ENCODE data around the gene MMEL1.

Gene MMEL1

DNA sequence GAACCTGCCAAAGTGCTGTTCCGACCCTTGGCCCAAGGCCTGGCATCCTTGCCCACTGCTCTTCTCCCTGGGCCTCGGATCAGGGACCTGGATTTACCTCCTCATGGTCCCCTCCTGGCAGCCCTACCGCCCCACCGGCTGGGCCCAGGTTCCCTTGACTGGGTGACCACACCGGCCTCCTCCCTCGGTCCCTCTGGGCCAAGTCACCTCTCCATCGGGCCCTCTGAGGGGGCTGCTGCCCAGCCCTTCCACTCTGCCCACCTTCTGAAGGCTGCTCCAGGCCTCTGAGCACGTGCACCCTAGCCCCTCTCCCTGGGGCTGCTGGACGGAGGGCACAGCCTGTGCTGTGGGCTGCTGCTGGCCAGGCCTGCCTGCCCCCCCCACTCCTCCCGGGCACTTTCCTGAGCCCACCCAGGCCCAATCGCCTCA, 9.3 kb upstream of the MMEL1 start:
- no peak for DNase-seq

DNA sequence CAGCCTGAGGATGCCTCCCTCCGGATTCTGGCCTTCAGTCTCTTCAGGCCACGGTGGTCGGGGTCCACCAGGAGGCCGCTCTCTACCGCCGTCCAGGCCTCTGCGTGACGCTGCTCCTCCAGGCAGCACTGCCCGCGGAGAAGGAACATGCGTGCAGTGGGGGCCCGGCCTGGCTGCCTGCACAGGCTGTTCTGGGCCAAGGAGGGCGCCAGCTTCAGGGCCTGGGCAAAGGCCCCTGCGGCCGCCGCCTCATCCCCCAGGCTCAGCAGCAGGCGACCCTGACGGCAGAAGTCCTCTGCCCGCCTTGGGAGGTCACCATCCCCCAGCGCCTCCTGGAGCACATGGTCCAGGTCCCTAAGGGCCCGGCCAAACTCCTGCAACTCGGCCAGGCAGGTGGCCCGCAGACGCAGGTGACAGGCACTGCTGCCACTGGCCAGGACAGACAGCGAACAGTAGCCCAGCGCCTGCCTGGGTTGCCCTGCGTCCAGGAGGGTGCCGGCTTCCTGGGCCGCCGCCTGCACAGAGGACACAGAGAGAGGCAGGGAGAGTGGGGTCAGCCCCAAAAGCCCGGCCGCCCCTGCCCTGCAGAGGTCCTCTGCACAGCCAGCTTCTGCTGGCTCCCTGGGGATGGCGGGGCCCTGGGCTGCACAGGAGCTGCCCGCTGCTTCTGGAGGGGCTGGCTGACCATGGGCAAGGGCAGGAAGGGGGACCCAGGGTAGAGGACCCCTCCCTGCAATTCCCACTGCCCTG, 8.7 kb upstream of the MMEL1 start:
- DNase-seq, result no peak

DNA sequence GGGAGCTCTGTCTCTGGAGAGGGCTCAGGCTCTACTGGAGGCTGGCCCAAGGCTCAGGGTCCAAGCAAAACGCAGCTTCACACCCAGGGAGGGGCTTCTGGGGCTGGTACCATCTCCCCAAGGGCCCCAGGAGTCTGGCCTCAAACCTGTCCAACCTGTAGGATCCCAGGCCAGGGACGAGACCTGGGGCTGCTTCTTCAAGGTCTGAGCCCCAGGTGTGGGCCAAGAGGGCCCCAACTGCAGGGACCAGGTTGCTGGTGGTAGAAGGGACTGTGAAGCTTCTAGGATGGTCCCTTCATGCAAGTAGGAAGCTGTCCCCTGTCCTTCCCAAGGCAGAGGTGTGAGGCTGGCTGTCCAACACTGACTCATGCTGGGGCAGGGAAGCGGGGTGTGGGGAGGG, 7.8 kb upstream of the MMEL1 start:
- DNase-seq, result no peak

DNA sequence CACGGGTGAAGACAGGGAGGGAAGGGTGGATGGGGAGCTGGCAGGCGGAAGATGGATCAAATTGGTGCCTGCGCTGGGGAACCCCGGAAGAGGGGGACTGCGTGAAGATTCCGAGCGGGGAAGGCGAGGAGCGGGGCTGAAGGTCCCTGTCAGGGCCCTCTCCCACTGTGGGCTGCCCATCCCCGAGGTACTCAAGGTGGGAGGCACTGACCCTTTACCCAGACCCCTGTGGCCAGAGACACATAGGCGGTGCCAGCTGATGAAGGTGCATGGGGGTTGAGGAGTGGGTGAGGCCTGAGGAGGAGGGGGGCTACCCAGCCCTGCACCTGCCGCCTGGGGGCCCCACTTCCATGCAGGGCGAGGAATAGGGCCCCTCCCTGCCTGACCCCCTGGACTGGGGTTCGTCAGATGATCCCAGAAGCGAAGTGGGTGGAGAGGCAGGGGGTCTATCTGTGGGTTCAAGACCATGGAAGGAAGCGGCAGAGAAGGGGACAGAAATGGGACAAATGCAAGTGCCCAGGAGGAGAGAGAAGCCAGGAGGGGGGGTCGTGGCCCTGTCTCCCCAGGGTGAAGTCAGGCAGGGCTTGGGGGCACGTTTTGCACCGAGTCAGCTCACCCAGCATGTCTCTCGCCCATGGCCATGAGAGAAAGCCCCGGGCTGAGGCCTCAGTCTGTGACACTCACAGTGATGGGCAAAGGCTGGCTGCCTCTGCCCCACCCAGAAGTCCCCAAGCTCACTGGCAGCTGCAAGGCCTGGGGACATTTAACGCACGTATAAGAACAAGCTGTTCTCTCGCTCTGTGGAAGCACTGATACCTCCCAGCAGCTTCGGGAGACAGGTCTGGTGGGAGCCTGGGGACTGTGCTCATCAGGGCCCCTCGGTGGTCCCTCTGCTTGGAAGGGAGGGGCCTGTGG, 7.0 kb upstream of the MMEL1 start:
- DNase-seq, result no peak

DNA sequence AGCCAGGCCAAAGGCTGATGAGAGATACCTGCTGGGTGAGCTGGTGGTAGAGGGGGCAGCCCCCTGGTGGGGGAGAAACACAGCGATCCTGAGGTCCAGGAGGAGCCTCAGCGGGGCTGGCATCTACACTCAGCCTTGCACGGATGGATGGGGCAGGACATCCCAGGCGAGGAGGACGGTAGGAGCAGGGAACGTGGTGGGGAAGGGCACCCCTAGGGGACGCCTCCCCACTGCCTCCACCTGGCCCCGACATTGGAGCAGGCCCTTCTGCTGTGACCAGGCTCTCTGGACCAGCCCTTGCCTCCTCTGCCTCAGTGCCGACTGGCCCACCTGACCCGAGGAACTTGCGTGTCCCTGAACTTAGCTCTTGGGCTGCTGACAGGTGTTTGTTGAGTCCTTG, 6.4 kb upstream of the MMEL1 start:
- DNase-seq, result no peak

DNA sequence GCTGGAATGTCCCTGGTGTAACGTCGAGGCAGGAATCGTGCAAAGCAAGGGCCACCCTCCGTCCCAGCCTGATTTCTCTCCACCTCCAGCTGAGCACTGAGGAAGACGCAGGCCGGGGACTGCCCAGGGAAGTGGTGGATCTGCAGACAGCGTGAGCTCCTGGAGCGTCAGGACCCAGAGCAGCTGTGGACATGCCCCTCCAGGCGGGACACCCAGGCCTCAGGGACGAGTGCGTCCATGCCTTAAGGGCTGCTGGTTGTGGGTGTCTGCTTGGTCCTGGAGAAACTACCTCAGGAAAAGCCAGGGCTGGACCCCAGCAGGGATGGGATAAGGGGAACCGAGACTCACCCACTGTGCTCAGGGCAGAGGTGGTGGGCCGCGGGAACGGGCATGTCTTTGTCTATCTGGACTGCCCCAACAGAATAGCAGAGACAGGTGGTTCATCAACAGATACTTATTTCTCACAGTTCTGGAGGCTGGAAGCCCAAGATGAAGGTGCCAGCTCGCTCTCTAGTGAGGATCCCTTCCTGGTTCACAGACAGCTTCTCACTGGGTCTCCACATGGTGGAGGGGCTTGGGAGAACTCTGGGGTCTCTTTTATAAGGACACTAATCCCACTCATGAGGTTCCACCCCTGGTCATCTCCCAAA, 5.8 kb upstream of the MMEL1 start:
- no peak for DNase-seq

DNA sequence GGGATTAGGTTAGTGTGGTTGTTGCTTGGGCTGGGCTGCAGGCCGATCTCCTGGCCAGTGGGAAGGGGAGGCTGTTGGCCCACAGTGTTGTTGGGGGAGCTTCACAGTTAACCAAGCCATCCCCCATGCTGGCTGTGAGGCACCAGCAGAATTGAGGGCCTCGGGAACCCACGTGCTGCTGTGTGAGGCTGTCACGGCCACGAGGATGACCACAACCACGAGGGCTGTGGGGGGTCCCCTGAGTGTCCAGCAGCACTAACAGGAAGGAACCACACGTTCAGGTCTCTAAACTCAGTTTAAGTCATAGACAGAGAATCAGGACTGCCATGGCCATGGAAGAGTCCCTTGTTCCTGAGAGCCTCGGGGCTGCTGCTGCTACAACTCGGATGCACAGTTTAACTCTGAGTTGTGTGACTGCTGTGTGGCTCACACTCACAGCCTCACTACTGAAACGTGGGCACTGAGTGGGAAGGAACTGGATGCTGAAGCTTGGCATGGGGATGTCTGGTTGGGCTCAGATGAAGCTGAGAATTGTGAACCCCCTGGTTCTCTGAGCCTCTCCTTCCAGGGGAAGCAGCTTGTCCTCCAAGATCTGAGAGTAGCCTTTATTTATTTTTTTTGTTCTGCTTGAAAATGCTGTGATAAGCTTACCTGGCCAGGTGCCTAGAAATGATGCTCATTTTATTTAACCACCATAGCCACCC, 4.8 kb upstream of the MMEL1 start:
- DNase-seq, result no peak

DNA sequence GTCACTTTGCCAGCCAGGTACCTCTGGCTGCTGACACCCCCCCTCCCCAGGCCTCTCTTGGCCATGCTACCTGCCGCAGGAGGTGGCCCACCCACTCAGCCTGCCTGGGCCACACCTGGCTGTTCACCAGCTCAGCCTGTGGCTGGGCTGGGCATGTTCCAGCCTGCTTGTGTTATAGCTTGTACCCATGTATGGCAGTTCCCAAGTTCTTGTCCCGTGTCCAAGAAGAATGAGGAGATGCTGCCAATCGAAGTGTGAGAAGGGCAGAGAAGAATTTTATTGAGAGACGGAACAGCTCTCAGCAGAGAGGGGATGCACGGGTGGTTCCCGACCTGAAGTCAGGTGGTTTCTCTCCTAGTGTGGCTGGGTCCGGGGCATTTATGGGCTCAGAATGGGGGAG, 3.9 kb upstream of the MMEL1 start:
- no peak for DNase-seq

DNA sequence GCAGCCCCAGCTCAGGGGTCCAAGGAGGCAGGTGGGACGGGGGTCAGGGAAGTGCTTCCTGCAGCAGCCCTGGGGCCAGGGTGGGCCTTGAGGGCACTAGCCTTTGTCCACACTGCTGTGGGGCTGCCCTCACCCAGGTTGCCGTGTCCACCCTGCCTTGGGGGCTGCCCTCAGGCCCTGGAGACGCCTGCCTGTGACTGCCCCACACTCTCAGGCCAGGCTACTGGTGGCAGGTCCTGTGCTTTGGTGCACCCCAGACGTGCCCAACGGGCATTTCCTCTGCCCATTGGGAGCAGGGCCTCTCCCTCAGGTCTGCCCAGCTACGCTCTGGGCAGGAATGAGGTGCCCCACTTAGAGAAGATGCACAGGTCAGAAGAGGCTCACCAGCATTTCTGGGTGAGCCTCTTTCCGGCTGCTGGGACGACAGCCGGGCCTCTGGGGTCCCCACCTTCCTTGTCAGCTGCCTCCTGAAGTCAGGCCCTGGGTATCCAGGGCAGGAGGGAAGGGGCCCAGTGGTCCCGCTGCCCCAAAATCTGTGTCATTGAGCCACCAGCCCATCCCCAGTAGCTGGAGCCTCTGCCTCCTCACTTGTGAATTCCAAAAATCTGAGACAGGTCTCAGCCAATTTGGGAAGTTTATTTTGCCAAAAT, 2.7 kb upstream of the MMEL1 start:
- no peak for DNase-seq

DNA sequence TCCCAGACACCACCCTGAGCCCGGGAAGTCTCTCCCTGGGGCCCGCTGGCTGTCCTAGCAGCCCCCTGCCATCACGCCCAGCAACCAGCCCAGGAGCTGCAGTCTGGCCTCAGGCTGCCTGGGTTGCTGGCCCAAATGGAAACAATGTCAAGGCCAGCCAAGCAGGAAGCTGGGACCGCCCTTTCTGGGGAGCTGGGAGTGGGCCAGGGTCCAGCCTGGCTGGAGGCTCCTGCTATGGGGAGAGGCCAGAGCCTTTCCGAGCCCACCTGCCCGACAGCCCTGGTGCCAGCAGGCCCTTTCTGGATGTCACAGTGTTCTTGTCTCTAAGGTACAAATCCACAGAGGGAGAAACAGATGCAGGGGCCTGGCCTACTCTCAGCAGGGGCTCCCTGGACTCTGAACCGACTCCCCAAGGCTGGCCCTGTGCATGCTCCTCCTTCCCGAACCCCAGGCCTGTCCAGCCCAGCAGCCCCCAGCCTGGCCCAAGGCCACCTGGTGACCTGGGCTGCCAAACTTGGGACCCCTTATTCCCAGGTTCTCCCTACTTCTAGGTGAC, 1.2 kb upstream of the MMEL1 start:
- DNase-seq, result no peak

DNA sequence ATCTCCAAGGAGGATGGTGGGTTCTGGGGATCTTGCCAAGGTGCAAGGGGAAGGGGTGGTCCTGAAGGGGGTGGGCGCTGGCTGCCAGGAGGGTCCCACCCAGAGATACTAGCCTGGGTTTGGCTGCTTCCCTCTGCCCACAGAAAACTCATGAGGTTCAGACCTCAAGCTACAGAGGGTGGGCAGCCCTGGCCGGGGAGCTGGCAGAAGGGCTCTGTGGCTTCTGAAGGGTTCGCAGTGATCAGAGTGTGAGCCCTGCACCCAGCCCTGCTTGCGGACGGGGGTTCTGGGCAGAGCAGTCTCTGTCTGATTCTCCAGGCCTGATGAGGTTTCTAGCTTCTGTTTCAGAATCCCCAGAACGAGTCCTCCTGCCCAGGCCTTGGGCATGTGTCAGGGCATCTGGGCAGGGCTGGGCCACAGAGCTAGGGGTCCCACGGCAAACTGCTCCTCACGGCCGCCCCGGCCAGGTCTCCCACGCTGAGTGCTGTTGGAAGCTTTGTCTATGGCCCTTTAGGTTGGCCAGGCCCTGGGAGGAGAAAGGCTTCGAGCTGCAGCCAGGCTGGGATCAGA, 635 bp upstream of the MMEL1 start:
- no peak for DNase-seq

DNA sequence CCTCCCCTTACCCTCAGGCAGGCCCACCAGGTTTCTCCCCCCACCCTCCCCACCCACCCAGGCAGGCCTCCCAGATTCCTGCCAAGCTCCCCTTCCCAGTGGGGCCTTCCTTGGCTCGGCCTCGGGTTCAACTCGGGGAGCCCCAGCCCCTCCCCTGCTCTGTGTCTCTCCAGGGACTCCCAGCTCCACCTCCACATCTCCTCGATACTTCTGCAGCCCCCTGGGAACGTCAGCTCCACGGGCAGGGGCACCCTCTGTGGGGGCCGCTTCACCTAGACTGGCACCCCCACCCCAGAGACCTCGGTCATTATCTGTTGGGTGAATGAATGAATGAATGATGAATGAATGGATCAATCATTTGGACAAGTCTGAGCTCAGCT, 775 bp downstream of the MMEL1 start:
- DNase-seq, result no peak

DNA sequence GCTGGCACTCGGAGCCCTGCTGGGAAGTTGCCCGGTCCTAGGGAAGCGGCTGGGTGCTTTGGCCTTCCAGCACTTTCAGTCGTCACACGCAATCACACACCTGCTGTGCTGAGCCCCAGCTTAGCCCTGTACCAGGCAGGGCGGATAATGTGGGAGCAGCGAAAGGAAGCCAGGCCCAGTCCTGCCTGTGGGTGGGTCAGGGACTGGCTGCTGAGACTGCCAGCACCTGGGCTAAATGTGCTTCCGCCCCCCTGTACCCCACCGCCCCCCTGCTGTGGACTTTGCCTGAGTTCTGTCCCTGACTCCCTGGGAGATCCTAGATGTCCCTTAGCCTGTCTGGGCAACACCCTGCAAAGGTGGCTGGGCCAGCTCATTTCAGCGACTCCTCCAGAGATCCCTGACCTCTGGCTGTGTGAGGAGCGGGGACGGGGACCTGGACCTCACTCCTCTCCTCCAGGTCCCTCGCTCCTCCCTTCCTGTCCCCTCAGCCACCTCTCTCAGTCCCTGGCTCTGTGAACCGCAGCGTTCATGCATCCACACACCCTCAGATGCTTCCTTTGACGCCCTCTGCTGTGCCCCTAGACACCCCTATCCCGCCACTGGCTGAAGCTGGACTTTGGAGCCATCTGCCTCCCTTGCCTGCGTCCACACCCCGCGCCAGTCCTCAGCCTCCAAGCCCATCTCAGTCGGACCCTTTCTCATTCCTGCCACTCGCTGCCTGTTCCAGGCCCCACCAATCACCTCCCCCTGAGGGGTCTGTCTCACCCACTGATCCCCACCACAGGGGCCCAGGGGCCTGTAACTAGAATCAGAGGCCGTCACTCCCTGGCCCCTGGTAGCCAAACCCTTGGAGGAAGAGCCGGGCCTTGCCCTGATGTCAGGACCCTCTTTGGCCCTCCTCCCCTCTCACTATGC, 1.4 kb downstream of the MMEL1 start:
- no peak for DNase-seq

DNA sequence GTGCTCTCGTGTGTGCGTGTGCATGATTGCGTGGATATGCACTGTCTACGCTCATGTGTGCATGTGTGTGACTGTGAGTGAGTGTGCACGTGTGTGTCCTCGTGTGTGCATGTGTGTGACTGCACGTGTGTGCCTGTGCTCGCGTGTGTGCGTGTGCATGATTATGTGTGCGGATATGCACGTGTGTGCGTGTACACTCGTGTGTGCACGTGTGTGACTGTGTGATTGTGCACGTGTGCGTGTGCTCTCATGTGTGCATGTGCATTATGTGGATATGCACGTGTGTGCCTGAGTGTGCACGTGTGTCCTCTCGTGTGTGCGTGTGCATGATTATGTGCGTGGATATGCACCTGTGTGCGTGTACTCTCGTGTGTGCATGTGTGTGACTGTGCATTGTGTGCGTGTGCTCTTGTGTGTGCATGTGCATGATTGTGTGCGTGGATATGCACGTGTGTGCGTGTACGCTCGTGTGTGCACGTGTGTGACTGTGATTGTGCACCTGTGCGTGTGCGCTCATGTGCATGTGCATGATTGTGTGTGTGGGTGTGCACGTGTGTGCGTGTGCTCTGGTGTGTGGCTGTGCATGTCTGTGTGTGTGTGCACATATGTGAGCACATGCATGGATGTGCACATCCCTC, 2.2 kb downstream of the MMEL1 start:
- no peak for DNase-seq

DNA sequence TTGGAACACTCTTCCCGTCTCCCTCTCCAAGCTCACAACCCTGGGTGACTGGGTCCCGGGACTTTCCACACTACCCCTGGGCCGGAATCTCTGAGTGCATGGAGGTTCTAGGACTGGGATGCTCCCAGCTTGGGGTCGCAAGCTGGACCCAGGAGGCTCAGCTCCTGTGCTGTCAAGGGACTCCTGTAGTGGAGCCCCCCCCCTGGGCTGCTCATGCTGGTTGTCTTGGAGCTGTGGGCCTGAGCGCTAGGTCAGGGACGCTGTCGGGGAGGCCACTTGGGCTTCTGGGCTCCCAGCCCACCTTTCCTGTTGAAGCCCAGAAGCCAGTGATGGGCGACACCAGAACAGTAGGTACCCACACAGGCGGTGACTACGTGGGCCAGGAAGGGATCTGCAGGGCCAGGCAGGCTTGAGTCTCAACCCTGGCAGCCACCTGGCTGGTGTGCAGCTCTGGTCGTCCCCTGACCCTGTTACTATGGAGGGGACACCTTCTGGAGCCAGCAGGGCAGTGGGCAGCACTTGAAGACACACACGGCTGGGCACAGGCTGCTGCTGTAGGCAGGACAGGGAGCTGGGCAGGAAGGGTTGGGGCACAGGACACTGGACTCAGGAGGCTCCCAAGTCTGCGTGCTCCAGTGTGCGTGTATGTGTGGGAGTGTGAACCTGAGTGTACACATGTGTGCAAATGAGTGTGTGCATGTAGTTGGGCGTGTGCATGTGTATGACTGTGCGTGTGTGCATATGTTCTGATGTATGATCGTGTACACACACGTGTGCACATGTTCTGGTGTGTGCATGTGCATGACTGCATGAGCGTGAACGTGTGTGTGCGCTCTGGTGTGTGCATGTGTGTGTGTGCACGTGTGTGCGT, 3.0 kb downstream of the MMEL1 start:
- no peak for DNase-seq

DNA sequence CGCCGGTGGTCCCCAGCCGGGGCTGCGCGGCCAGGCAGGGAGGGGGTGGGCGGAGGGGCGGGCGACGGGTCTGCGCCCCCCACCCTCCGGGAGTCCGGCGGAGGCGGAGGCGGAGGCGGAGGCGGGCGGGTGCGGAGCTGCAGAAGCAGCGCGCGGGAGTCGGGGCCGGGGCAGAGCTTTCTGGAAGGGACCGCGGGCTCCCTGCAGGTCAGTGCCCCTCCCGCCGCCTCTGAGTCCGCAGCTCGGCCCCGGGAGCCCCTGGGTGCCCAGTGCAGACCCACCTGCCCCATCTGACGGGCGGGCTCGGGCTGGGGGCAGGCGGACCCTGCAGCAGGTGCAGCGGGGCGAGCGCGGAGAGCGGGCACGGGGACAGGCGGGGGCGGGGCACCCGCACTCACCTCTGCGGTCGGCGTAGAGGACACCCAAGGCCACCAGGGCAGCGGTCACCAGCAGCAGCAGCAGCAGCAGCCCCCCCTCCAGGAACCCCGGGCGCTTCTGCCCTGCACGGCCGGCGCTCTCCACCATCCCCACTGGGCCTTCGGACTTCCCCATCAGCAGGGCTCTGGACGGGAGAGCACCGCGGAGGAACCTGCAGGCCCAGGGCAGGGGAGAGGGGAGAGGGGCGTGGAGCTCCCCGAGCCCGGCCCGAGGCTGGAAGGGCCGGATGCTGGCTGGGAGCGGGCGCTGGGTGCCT, 3.7 kb downstream of the MMEL1 start:
- no peak for DNase-seq

DNA sequence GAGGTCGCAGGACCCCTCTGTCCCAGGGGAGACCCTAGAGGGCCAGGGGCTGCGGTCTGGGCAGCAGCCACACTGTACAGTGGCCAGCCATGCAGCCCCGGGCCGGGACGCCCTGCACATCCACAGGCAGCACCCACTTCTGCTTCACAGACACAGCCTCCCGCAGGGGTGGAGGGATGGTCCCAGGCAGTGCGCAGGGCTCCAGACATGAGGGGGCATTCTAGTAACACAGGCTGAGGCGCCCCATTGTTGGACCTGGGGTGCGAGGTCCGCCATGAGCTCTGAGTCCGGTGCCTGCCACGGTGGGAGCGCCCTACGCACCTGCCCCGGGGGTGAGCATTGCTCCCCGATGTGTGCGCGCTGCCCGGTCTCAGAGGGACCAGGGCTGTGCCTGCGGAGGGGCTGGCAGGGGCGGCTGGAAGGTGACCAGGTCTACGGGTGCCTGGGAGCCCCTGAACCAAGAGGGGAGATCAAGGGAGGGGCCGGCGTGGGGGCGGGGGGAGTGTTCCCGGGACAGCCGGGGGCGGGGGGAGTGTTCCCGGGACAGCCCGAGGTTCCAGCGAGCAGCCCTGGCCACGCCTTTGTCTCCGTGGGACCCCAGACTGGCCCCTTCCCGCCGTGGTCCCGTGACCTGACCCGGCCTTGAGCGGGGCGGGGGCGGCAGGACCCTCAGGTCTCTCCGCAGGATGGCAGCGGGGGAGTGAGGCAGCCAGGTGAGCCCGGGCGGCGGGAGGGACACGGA, 4.5 kb downstream of the MMEL1 start:
- DNase-seq, result no peak

DNA sequence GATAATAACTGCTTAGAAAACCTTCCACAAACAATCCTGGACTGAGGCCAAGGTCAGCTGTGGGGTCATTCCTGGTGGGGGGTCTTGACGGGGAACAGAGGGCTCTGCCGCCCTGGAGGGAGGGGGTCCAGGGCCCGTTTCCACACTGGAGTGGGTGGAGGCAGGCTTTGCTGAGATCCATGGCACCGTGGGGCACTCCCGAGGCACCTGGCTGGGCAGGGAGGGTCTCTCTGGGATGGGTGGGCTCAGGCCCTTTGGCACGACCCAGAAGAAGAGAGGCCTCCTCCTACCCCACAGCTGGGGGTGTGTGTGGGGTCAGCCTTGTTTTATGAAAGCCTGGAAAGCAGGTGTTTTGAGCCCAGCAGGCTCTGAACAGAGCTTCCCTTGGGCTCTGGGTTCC, 5.1 kb downstream of the MMEL1 start:
- DNase-seq, result no peak

All from bone marrow (tissue), 2 donors.